ENCODE results near the gene GPR162.

Gene GPR162

DNA sequence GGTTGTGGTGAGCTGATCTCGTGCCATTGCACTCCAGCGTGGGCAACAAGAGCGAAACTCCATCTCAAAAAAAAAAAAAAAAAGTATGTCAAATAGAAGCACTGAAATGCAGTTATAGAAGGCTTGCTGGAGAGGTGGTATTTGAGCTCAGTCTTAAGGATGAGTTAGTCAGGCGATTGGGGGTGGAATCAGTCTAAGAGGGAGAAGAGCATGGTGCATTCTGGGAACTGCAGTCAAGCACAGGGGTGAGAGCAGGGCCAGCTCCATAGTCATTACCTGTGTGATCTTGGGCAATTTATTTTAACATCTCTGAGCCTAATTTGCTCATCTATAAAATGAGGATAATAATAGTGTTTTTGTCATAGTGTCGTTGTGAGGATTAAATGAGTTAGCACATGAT, 13.3 kb downstream of the GPR162 start:
- no peak for DNase-seq (ENCODE audit: low read depth in 2 of 2)

DNA sequence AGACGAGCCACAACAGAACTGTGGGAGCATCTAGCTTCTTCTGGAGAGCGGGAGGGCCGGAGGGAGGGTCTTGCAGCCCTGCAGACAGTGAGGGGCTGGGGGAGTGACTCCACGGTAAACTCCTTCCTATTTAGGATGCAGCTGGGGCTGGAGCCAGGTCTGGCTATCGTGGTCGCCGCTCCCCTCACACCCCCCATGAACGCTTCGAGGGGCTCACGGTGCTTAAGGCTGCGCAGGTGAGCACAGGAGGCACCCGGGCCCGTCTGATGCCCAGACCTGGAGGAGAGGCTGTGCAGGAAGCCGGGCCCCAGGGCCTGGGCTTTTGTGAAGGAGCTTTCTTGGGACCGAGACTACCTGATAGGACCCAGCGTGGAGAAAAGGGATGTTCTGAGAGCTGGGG, 15.2 kb downstream of the GPR162 start:
- DNase-seq (ENCODE audit: low read depth in 2 of 2) = no peak

GRCh38 chr12:6837370-6838060, 15.9 kb downstream of the GPR162 start:
- no peak for DNase-seq (ENCODE audit: low read depth in 2 of 2)

GRCh38 chr12:6838854-6839253, 17.2 kb downstream of the GPR162 start:
- no peak for DNase-seq (ENCODE audit: low read depth in 2 of 2)

DNA sequence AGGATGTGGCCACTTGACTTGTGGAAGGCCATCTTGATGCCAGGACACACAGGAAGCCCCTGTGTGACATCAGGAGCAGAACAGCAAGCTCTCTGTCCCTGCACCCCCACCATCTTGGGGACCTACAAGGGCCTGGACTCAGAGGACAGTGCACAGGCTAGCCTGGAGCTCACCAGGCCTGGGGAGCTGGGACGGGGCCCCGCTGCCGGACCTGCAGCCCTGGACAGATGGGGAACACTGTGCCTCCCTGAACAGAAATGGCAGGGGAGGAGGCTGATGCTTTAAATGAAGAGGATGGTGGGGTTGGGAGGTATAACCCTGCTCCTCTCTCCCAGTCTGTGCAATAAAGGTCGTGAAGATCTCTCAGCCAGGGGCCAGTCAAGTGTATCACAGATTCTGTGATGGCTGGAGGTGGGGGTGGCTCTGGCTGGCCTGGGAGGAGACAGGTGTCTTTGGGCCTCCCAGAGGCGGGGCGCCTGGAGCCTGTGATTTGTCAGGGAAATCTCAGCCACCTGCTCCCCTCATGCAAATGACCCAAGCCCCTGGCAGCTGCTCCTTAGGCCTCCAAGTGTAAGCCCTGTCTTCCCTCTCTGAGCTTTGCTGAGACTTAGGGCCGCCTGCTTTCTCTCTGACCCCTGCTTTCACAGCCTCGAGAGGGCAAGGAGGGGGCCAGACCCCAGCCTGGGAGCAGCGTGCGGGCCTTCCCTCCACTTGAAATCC, 18.0 kb downstream of the GPR162 start:
- DNase-seq (ENCODE audit: low read depth in 2 of 2) = no peak

DNA sequence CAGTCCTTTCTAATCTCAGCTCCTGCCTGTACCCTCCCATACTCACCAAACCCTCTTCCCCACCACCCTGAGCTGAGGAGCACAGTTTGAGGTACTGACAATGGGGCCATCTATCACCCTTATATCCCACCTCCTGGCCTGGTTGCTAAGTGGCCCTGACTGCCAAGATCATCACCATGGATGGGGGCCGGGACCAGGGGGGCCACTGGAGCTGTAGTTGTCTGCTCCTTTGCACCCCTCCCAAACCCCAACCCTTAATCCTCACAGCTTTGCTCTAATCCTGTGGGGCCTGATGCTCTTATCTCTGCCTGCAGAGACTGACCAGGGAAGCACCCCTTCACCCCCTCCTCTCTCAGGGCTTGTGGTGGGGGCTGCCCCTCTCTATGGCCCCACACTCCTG, 18.7 kb downstream of the GPR162 start:
- no peak for DNase-seq (ENCODE audit: low read depth in 2 of 2)

GRCh38 chr12:6840761-6841515, 19.3 kb downstream of the GPR162 start, which contains the start of gene GNB3:
Gene GNB3 (plus strand): TSS chr12:6840925. CDS start chr12:6841288, 363 bp downstream.
- DNase-seq (ENCODE audit: low read depth in 2 of 2) = no peak

DNA sequence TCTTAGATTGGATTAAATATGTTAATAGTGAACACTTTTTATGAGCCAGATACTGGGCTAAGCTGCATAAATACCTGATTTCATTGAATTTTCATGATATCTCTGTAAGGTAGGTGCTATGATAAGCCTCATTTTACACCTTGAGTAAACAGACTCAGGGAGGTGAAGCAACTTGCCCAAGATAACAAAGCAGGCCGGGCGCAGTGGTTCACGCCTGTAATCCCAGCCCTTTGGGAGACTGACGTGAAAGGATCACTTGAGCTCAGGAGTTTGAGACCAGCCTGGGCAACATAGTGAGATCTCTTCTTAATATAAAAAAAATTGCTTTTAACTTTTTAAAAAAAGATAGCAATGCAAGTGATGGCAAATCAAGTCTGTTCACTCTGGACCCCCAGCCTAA, 20.5 kb downstream of the GPR162 start:
- DNase-seq (ENCODE audit: low read depth in 2 of 2) = no peak

GRCh38 chr12:6843118-6843902, 21.7 kb downstream of the GPR162 start:
- no peak for DNase-seq (ENCODE audit: low read depth in 2 of 2)

DNA sequence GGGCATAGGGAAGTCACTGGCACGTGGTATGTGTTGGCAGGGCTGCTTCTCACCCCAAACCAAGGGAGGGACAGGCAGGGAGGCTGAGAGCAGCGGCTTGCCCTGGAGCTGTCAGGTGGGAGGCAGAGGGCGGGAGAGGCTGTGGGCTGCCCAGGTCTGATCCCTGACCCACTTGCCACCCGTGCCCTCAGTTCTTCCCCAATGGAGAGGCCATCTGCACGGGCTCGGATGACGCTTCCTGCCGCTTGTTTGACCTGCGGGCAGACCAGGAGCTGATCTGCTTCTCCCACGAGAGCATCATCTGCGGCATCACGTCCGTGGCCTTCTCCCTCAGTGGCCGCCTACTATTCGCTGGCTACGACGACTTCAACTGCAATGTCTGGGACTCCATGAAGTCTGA, 23.8 kb downstream of the GPR162 start:
- DNase-seq (ENCODE audit: low read depth in 2 of 2) = no peak

GRCh38 chr12:6846316-6846869, 24.8 kb downstream of the GPR162 start:
- no peak for DNase-seq (ENCODE audit: low read depth in 2 of 2)

DNA sequence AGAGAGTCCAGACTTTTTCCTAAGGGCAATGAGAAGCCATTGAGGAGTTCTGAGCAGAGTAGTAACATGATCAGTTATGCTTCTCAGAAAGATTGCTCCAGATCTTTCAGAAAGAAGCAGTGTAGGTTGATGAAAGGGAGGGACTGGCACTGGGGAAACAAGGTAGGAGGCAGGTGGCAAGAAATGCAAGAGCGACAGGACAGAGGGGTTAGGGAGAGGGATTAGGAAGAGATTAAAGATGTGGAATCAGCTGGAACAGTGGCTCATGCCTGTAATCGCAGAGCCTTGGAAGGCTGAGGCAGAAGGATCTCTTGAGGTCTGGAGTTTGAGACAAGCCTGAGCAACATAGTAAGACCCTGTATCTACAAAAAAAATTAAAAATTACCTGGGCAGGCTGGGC, 26.1 kb downstream of the GPR162 start:
- no peak for DNase-seq (ENCODE audit: low read depth in 2 of 2)

GRCh38 chr12:6849427-6849826, 27.8 kb downstream of the GPR162 start:
- DNase-seq (ENCODE audit: low read depth in 2 of 2) = no peak

GRCh38 chr12:6849976-6850560, 28.4 kb downstream of the GPR162 start:
- no peak for DNase-seq (ENCODE audit: low read depth in 2 of 2)

DNA sequence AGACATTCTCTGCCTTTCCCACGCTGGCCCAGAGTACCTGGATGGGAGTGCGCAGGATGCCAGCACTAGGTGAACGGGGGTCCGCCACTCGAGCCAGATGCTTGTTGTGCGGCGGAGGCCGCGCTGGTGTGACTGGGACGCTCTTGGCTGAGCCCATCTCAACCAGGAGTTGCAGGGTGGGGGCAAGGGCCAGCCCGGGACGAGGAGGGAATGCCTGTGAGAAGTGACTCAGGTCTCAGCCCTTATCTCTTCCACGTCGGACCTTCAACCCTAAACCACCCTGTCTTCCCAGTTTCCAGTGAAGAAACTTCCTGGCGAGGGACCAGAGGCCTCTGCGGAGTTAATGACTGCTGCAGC, 29.2 kb downstream of the GPR162 start:
- no peak for DNase-seq (ENCODE audit: low read depth in 2 of 2)

GRCh38 chr12:6851153-6851920, 29.7 kb downstream of the GPR162 start, which contains the start of gene CDCA3:
Gene CDCA3 (minus strand): TSS chr12:6851286. CDS start chr12:6850952, 334 bp downstream.
- DNase-seq (ENCODE audit: low read depth in 2 of 2) = peak; percentile 83 to 91

DNA sequence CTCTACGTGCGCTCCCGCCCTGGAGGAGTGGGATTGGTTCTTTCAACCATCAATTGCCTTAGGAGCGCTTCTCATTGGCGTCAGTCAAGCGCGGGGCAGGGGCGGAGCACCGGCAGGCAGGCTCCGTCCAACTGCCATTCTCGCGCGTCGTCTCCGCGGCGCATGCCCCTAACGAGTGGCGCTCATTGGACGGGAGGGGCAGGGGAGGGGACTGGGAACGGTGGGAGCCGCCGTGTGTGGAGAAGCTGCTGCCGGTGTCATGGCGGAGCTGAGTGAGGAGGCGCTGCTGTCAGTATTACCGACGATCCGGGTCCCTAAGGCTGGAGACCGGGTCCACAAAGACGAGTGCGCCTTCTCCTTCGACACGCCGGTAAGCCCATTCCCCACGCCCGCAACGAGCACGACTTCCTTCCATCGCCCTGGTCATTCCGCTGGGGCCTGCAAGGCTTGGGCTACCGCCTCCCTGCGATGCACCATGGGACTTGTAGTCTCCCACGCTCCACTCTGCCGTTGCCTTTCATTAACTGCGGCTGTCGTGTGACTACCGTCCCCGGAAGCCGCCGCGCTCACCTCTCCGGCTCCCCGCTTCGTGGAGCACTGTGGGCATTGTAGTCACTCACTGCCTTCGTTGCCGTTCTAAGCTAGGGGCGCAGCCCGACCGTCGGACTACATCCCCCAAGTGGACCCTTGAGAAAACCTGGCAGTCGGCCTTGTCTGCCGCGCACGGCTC, 30.5 kb downstream of the GPR162 start, which contains the start of gene USP5:
Gene USP5, plus strand, starts transcription at position 230 of the 730 bp plus-strand sequence. Its CDS starts 30 bp downstream, at position 260.
- peak; percentile 98 to 99 for DNase-seq (ENCODE audit: low read depth in 2 of 2)

DNA sequence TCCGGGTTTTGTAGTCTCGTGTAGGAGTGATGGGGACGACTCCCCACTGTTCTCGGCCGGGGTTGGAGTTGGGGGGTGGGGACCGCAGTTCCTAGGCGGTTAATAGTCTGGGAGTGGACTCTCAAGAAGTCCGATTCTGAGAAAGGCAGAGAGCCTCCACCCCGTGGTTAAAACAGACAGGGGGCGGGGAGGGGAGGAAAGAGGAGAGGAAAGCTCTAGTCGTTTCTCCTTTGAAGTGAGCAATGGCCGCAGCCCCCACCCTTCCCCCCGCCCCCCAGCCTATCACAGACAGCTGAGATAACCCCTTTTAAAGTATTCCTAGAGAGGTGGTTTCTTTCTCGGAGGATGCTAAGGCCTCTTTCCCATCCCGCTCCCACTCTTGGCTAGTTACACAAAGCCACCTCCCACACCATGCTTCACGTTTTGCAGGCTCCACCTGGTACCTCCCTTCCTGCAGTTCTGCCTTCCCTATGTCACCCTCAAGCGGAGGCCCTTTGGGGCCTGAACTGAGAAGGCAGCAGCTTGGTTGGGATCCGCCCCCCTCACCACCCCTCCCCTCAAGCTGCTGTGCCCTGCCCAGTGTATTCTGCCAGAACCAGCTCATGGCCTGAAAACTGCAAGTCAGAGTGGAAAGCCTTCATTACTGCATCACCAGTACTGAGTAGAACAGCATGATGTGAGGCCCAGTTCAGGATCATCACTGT, 31.2 kb downstream of the GPR162 start:
- DNase-seq (ENCODE audit: low read depth in 2 of 2) = peak; percentile 30 to 37

GRCh38 chr12:6853626-6854025, 32.0 kb downstream of the GPR162 start:
- DNase-seq (ENCODE audit: low read depth in 2 of 2) = no peak
